ENCODE data around the gene ANKRD10.
A peak's percentile ranks its signal among the peaks of the same experiment; 100 is the strongest.

The ANKRD10 gene

GRCh38 chr13:110914331-110915056 lies 375 bp downstream of the ANKRD10 start:
- peak; percentile 83 to 88 for DNase-seq

- no peak for DNase-seq
Measured at GRCh38 chr13:110914081-110914330, 863 bp downstream of the ANKRD10 start.

GRCh38 chr13:110913322-110914080 lies 1.4 kb downstream of the ANKRD10 start:
- no peak for DNase-seq

GRCh38 chr13:110912651-110913051 lies 2.2 kb downstream of the ANKRD10 start:
- no peak for DNase-seq

GRCh38 chr13:110911880-110912279 lies 3.0 kb downstream of the ANKRD10 start:
- DNase-seq: no peak

- no peak for DNase-seq
Measured at GRCh38 chr13:110910013-110910890, 4.6 kb downstream of the ANKRD10 start.

GRCh38 chr13:110907951-110908898 lies 6.6 kb downstream of the ANKRD10 start:
- no peak for DNase-seq

- DNase-seq: no peak
Measured at GRCh38 chr13:110907301-110907700, 7.6 kb downstream of the ANKRD10 start.

- DNase-seq: no peak
Measured at GRCh38 chr13:110904748-110905147, 10.1 kb downstream of the ANKRD10 start.

GRCh38 chr13:110902370-110902769 lies 12.5 kb downstream of the ANKRD10 start:
- DNase-seq: no peak

GRCh38 chr13:110897521-110897920 lies 17.3 kb downstream of the ANKRD10 start:
- no peak for DNase-seq

- DNase-seq: no peak
Measured at GRCh38 chr13:110897014-110897413, 17.9 kb downstream of the ANKRD10 start.

GRCh38 chr13:110894086-110894485 lies 20.8 kb downstream of the ANKRD10 start:
- DNase-seq: no peak

GRCh38 chr13:110893571-110893970 lies 21.3 kb downstream of the ANKRD10 start:
- no peak for DNase-seq

- DNase-seq: no peak
Measured at GRCh38 chr13:110890279-110891165, 24.3 kb downstream of the ANKRD10 start.

- DNase-seq: no peak
Measured at GRCh38 chr13:110888390-110888789, 26.5 kb downstream of the ANKRD10 start.

- DNase-seq: no peak
Measured at GRCh38 chr13:110887597-110888333, 27.1 kb downstream of the ANKRD10 start.

GRCh38 chr13:110886870-110887596 lies 27.8 kb downstream of the ANKRD10 start:
- DNase-seq: no peak

GRCh38 chr13:110885966-110886869 lies 28.7 kb downstream of the ANKRD10 start:
- DNase-seq: no peak
